Neutrophil (primary cell): Measurements from ENCODE around the gene PRKACG.

Experiments used
- H3K27ac ChIP-seq: fragments of 200-600 bp; sonication (generic); 2 replicates; pipeline ENCODE4 v1.5.1; 2016; ENCODE audit warnings: mild to moderate bottlenecking, moderate library complexity
- H3K27me3 ChIP-seq: fragments of 200-600 bp; sonication (generic); 2 replicates; pipeline ENCODE4 v1.6.0; 2016; ENCODE audit warnings: mild to moderate bottlenecking
- H3K36me3 ChIP-seq: fragments of 200-600 bp; sonication (generic); 2 replicates; pipeline ENCODE4 v1.5.1; 2017
- H3K4me1 ChIP-seq, 2 experiments: fragments of 200-600 bp in 1 of 2; sonication (generic) in 1 of 2; 1 replicate in 1 of 2; 2 replicates in 1 of 2; pipeline versions ENCODE4 v1.5.1 to v1.6.1; 2013 to 2016; ENCODE audit warnings: low read depth in 1 of 2, low read length in 1 of 2, mild to moderate bottlenecking in 1 of 2, moderate library complexity in 1 of 2; ENCODE audit not compliant: control insufficient read depth in 1 of 2, insufficient read depth in 1 of 2
- H3K4me3 ChIP-seq, 2 experiments: fragments of 200-600 bp in 1 of 2; sonication (generic) in 1 of 2; 1 replicate in 1 of 2; 2 replicates in 1 of 2; pipeline ENCODE4 v1.5.1; 2013 to 2016; ENCODE audit warnings: low read depth in 1 of 2, low read length in 1 of 2, mild to moderate bottlenecking in 1 of 2, moderate library complexity in 1 of 2
- H3K9me3 ChIP-seq: fragments of 200-600 bp; sonication (generic); 2 replicates; pipeline ENCODE4 v1.5.1; 2016
- CTCF ChIP-seq: fragments of 200-600 bp; sonication (generic); IDR thresholded peaks from 2 replicates; pipeline ENCODE4 v1.5.1; 2016; ENCODE audit warnings: antibody characterized with exemption

PRKACG gene

GRCh38 chr9:69023650-69024049 is 9.7 kb upstream of the PRKACG start:
- H3K27ac ChIP-seq, result no peak overlapping the region
- TF ChIP-seq CTCF, result no peak
- no peak overlapping the region for H3K4me3 ChIP-seq
- no peaks in the 10 kb centered on the region for H3K9me3 ChIP-seq
- no peaks in the 10 kb centered on the region for H3K27me3 ChIP-seq
- no peaks in the 10 kb centered on the region for H3K36me3 ChIP-seq
- H3K4me1 ChIP-seq, result peaks cover 11 to 12% of the 10 kb centered on the region in 2 experiments

DNA sequence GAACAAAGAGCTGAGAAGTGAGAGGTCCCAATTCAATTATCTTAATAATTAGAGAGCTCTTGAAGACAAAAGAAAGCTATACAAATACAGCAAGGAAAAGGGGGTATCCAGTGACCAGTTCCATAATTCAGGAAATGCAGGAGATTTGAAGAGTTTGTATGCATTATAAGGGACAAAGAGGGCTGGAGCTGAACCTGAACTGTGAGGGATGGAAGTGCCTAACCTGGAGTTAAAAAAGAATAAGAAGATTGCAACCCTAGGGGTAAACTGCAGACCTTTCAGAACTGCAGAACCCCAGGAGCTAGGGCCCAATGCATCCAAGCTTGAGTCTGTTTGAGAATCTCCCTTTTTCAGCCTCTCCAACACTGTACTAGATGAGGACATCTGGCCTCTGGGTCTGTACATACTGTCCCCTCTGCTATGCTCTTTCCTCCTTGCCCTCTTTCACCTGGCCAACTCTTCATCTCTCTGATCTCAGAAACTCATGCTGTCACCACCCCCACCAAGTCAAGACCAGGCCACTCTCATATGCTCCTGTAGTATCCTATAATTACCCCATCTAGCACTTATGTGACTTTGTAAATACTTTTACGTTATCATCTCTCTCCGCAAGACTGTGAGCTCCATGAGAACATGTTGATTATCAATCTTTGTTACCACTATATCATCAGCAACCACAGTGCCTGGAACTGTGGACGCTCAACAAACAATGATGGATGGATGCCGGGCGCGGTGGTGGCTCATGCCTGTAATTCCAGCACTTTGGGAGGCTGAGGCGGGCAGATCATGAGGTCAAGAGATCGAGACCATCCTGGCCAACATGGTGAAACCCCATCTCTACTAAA is 6.6 kb upstream of the PRKACG start:
- H3K27ac ChIP-seq, result no peak overlapping the region
- H3K9me3 ChIP-seq, result no peaks in the 10 kb centered on the region
- no peaks in the 10 kb centered on the region for H3K36me3 ChIP-seq
- no peaks in the 10 kb centered on the region for H3K27me3 ChIP-seq
- no peak overlapping the region for H3K4me3 ChIP-seq
- no peak for TF ChIP-seq CTCF
- no peaks in the 10 kb centered on the region for H3K4me1 ChIP-seq

DNA sequence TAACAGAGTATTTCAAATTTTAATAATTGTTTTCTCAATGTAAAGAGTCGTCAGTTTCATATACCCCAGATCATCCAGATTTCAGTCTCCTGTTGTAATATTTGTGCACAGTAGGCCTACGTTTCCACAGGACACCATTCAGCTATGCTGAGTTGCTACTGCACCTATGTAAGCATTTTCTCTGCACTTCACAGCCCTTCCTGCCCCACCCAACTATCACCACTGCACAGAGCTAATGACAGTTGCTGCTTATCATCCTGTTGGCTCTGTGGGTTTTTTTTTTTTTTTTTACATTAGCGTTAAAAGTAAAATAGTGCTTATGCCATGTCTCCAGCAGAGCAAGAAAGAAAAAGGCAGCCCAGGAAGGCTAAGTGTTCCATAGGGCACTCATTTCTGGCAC is 5.9 kb upstream of the PRKACG start:
- H3K36me3 ChIP-seq, result no peaks in the 10 kb centered on the region
- no peaks in the 10 kb centered on the region for H3K4me1 ChIP-seq
- no peak overlapping the region for H3K27ac ChIP-seq
- H3K27me3 ChIP-seq, result no peaks in the 10 kb centered on the region
- TF ChIP-seq CTCF, result no peak
- no peak overlapping the region for H3K4me3 ChIP-seq
- no peaks in the 10 kb centered on the region for H3K9me3 ChIP-seq

GRCh38 chr9:69018737-69019136 is 4.8 kb upstream of the PRKACG start:
- Histone ChIP-seq H3K36me3 (no peaks in the 10 kb centered on the region), H3K4me1 (no peaks in the 10 kb centered on the region), H3K27ac (no peak overlapping the region), H3K4me3 (no peak overlapping the region), H3K27me3 (no peaks in the 10 kb centered on the region), H3K9me3 (no peaks in the 10 kb centered on the region)
- TF ChIP-seq CTCF, result no peak

DNA sequence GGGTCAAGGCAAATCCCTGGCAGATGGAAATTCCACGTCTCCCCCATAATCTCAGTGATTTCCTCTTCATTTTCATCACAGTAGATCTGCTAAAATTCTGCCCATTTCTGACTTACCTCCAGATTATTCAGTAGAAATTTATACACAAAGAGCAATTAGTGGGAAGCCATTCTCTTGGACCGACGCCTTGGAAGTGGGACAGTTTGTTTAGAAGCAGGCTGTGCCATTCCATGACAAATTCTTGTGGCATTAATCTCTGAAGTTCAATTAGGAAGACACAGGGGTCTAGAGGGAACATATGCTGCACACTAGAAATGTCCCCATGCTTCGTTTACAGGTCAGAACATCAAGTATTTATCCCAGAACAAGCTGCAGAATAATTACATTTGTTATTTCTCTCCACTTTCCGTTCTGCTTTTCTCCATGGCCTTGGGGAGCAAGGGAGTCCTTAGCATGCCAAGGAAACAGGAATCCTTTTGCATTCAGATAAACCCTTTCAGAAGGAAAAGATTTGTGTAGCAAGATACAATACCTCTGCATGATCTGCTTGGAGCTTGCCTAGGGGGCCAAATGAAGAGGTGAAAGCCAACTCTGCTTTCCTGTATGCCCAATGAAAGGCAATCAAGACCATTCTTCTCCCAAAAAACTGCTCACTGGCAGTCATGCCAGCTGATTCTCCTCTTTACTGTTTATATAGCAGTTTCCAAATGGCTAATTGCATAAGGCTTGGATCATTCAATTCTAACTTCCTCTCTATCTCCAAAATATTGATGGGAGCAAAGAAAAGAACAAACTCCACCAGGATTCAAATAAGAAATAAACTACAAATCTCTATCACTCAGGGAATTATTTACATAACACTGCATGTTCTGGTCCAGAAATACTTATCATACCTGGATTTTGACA is 2.5 kb upstream of the PRKACG start:
- Histone ChIP-seq H3K27ac (no peak overlapping the region), H3K9me3 (no peaks in the 10 kb centered on the region), H3K4me3 (no peak overlapping the region), H3K27me3 (peaks cover 20% of the 10 kb centered on the region), H3K36me3 (no peaks in the 10 kb centered on the region), H3K4me1 (no peaks in the 10 kb centered on the region)
- no peak for TF ChIP-seq CTCF
